NCI-H748 treated with DMSO at 0.1 percent for 48 hours (cell line): ENCODE results near the gene SLC38A3.

Experiments
- DNase-seq: peaks from one replicate; lab custom pipeline; 2025; lab: John Stamatoyannopoulos, UW

SLC38A3 gene

DNA sequence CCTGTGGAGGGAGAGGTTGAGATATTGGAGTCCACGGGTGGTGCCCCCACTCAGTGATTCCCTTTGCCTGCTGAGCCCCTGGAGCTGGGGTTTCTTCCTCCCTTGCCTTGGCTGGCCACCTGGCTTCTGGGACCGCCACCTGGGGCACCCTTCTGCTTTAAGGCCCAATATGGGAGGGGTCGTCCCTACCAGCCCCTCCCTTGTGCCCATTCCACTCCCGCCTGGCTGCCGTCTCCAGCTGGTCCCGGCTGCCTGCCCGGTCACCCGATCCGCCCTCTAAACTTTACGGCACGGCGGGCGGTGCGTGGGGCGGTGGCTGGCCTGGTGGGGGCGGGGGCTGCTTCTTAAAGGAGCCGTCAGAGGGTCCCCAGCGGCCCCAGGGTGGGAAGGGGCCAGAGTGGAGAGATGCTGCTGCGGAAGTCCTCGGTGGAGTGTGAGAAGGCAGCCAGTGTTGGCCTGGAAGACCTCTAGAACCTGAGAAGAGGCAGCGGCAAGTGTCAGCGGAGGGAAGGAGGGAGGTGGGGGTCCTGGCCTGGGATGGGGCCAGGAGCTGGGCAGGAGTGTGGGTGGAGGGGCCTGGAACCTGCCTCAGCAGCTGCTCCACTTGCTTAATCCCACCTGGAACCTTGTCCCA is 62.3 kb downstream of the SLC38A3 start:
- no peak for DNase-seq

DNA sequence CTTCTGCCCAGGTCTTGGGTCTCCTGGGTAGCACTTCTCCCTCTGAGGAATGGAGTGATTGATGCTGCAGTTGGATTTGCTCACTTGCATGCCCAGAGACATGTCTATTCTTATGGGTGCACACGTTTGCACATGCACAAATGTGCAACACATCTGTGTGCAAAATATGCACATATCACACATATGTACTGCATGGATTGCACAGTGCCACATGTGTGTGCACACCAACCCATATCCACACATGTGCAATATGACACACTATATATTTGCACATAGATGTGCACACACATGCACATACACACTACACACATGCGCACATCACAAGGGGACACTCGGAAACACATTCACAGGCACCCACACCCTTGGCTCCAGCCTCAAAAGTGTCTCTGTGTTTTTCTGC is 63.2 kb downstream of the SLC38A3 start:
- DNase-seq = no peak

DNA sequence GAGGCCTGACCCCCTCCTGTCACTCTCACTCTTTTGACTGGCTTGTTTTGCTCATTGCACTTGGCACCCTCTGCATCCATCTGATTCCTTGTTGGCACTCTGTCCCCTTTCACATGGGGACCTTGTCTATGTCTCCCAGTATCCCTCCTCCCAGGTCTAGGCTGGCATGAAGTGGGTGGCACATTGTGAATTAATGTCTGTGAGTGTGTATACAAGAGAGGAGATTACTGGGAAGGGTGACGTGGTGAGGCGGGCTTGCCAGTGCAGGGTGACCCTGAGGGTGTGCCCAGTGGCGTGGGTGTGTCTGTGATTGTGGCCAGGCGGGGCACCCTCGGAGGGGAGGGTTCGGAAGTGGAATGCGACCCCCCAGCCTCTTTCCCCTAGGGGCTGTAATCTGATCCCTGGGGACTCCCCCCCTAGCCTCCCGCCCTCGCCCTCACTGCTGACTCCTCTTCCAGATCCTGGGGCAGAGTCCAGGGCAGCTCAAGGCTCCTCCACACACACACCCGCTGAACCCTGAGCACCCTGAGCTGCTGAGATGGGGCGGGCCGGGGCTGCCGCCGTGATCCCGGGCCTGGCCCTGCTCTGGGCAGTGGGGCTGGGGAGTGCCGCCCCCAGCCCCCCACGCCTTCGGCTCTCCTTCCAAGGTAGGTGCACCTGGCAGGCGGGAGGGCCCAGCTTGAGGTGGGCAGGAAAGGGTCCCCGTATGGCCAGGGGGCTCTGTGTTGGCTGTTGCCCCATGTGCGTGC is 63.8 kb downstream of the SLC38A3 start, which contains the start of gene SEMA3B:
Gene SEMA3B, plus strand, starts transcription at position 445 of the 749 bp plus-strand sequence. Its CDS starts 94 bp downstream, at position 539.
- no peak for DNase-seq

DNA sequence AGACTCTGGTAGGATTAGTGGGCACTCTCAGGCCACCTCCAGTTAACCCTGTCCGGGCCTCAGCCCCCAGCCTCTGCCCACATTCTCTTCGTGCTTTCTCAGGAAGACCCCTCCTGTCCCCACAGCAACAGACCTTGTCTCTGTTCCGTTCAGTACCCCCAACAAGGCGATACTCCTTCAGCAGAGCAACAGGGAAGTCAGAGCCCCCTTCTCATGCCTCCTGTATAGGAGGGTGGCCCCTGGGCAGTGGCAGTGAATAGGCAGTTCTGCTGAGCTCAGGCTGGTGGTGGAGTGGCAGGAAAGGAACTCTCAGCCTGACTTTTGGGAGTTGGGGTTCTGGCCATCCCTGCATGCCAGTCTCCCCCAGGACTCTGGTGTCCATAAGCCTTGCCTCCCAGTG is 64.4 kb downstream of the SLC38A3 start:
- DNase-seq = no peak

DNA sequence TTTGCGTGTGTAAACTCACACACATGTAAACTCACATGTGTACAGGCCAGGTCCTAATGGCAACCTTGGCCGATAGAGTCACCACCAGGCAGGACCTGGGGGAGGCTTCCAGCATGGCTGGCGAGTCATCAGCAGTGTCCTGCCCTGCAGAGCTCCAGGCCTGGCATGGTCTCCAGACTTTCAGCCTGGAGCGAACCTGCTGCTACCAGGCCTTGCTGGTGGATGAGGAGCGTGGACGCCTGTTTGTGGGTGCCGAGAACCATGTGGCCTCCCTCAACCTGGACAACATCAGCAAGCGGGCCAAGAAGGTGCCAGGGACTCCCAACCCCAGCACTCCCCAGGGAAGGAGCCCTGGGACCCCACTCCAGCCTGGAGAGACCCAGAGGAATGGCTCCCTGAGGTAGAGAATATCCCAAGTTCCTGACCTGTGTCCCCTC is 64.9 kb downstream of the SLC38A3 start:
- DNase-seq = no peak

DNA sequence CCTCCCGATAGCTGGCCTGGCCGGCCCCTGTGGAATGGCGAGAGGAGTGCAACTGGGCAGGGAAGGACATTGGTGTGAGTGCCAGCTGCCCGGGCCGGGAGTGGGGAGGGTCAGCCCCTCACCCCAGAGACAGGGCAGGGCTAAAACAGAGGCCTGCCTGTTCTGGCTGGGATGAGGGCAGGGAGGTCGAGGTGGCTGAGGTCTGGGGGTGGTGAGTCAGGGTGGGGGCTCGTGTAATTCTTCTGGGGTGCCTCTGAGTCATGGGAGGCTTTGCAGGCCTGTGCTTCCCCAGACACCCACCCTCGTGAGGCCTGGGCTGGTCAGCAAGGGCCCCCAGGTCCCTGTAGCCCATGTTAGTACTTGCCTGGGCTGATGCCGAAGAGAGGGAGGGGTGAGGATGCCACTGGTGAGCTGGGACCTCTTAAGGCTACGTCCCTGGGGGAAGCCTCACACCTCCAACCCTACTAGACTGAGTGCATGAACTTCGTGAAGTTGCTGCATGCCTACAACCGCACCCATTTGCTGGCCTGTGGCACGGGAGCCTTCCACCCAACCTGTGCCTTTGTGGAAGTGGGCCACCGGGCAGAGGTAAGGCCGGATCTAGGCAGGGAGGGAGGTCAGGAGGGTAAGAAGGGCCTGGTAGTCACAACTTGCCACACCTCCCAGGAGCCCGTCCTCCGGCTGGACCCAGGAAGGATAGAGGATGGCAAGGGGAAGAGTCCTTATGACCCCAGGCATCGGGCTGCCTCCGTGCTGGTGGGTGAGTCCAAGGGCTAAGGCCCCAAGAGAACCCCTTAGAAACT is 65.6 kb downstream of the SLC38A3 start:
- DNase-seq = no peak
